ENCODE data around the gene CERS1.

DNA sequence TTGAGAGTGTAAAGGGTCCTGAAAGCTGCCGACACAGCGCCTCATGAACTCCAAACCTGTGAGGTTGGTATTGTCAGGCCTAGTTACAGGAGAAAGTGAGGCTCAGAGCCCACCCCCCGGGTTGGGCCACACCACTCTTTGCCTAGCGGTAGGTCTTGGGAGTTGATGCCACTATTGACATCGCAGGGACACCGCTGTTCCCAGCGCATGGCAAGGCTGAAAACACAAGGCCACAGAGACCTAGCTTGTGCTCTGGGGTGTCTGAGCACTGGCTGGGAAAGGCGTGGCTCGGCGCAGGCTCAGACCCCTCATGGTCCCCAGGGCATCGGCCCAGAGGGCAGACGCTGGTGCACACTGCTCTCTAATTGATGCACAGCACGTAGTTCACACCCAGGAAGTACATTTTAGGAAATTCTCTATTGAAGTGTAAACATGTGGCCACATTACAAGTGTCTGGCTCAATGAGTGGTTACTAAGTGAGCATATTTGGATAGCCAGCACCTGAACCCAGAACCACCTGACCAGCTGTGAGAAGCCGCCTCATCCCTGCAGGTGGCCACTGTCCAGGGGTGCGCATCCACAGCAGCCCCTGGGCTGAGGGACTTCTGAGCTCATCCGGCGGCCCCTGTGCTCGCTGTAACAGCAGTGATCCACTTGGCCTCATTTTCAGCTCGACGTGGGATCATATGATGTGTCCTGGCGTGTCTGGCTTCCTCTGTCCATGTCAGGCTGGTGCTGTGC, 36.9 kb downstream of the CERS1 start:
- TF ChIP-seq, protein P1, sequence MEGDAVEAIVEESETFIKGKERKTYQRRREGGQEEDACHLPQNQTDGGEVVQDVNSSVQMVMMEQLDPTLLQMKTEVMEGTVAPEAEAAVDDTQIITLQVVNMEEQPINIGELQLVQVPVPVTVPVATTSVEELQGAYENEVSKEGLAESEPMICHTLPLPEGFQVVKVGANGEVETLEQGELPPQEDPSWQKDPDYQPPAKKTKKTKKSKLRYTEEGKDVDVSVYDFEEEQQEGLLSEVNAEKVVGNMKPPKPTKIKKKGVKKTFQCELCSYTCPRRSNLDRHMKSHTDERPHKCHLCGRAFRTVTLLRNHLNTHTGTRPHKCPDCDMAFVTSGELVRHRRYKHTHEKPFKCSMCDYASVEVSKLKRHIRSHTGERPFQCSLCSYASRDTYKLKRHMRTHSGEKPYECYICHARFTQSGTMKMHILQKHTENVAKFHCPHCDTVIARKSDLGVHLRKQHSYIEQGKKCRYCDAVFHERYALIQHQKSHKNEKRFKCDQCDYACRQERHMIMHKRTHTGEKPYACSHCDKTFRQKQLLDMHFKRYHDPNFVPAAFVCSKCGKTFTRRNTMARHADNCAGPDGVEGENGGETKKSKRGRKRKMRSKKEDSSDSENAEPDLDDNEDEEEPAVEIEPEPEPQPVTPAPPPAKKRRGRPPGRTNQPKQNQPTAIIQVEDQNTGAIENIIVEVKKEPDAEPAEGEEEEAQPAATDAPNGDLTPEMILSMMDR (IDR thresholded peaks at IDR 0.05; ENCODE audit: low read depth, low read length), result no peak
- TF ChIP-seq EZH2phosphoT487 (IDR thresholded peaks at IDR 0.05; ENCODE audit: low read depth), result no peak
